ENCODE data around the gene FRAS1. TPM values are rescaled to one million over a fixed set of nuclear protein-coding genes. Genes with fewer than 3 reads are reported as not detected.

FRAS1 gene
- total RNA-seq, 1 experiment from 2014 or later = 0.23 TPM

- DNase-seq (ENCODE audit: low read depth, low spot score) (no peak), ATAC-seq (no peak)
- no peaks in the 10 kb centered on the region for H3K9me3 ChIP-seq (ENCODE audit: control insufficient read depth, insufficient read depth, low read depth, low read length)
- no peaks in the 10 kb centered on the region for H3K36me3 ChIP-seq (ENCODE audit: control insufficient read depth, insufficient read depth, low read length)
- intact Hi-C loops (cut with micrococcal nuclease; ENCODE audit: unreplicated experiment) = no loop called here
- no peaks in the 10 kb centered on the region for H3K4me1 ChIP-seq (ENCODE audit: control insufficient read depth, insufficient read depth, low read length)
- BruUV-seq (replicated peaks) = no TSS peak
- CTCF ChIA-PET = no interaction called here
- H3K4me3 ChIP-seq (ENCODE audit: low read depth in 2 of 2, low read length in 2 of 2) = no peak overlapping the region
- no peaks in the 10 kb centered on the region for H3K27me3 ChIP-seq (ENCODE audit: control insufficient read depth, insufficient read depth, low read length)
- TF ChIP-seq POLR2AphosphoS5 (IDR thresholded peaks at IDR 0.05; ENCODE audit: low read depth, low read length) (no peak), CTCF (IDR thresholded peaks at IDR 0.05) (no peak), TCF7L2 (IDR thresholded peaks at IDR 0.05; ENCODE audit: low read depth, low read length) (no peak), SIN3A (IDR thresholded peaks at IDR 0.05; ENCODE audit: borderline replicate concordance, insufficient read depth, low read depth, low read length) (no peak), REST (IDR thresholded peaks at IDR 0.05; ENCODE audit: insufficient read depth in 1 of 2, low read depth in 2 of 2, low read length in 1 of 2) (no peak)
- in situ Hi-C loops (cut with HindIII; ENCODE audit: low pct_unique_long_range_greater_than_20kb, low sequenced_read_pairs) = no loop called here
- no peak overlapping the region for H3K27ac ChIP-seq (ENCODE audit: low read length)
- POLR2A ChIA-PET = no interaction called here
Observed at GRCh38 chr4:78361621-78362120, 304.5 kb downstream of the FRAS1 start.

GRCh38 chr4:78362310-78362709 lies 305.2 kb downstream of the FRAS1 start:
- ChIA-PET CTCF (no interaction called here), POLR2A (no interaction called here)
- Histone ChIP-seq H3K36me3 (ENCODE audit: control insufficient read depth, insufficient read depth, low read length) (no peaks in the 10 kb centered on the region), H3K4me1 (ENCODE audit: control insufficient read depth, insufficient read depth, low read length) (no peaks in the 10 kb centered on the region), H3K9me3 (ENCODE audit: control insufficient read depth, insufficient read depth, low read depth, low read length) (no peaks in the 10 kb centered on the region), H3K4me3 (ENCODE audit: low read depth in 2 of 2, low read length in 2 of 2) (no peak overlapping the region), H3K27me3 (ENCODE audit: control insufficient read depth, insufficient read depth, low read length) (no peaks in the 10 kb centered on the region), H3K27ac (ENCODE audit: low read length) (no peak overlapping the region)
- in situ Hi-C loops (cut with HindIII; ENCODE audit: low pct_unique_long_range_greater_than_20kb, low sequenced_read_pairs) = no loop called here
- ATAC-seq (no peak), DNase-seq (ENCODE audit: low read depth, low spot score) (no peak)
- intact Hi-C loops (cut with micrococcal nuclease; ENCODE audit: unreplicated experiment) = no loop called here
- TF ChIP-seq POLR2AphosphoS5 (IDR thresholded peaks at IDR 0.05; ENCODE audit: low read depth, low read length) (no peak), SIN3A (IDR thresholded peaks at IDR 0.05; ENCODE audit: borderline replicate concordance, insufficient read depth, low read depth, low read length) (no peak), TCF7L2 (IDR thresholded peaks at IDR 0.05; ENCODE audit: low read depth, low read length) (no peak), REST (IDR thresholded peaks at IDR 0.05; ENCODE audit: insufficient read depth in 1 of 2, low read depth in 2 of 2, low read length in 1 of 2) (no peak), CTCF (IDR thresholded peaks at IDR 0.05) (no peak)
- BruUV-seq (replicated peaks) = no TSS peak

Data from Panc1 (cell line).